ENCODE results near the gene FGF16.
A peak's percentile ranks its signal among the peaks of the same experiment; 100 is the strongest.

FGF16 gene

GRCh38 chrX:77502951-77503525 is 55.8 kb downstream of the FGF16 start:
- H3K4me3 ChIP-seq (ENCODE audit: low read depth, low read length) = no peak overlapping the region
- TF ChIP-seq MYC (IDR thresholded peaks at IDR 0.05; ENCODE audit: low read depth, low read length) (no peak), CTCF (IDR thresholded peaks at IDR 0.05; ENCODE audit: low read depth, low read length) (no peak), MAX (IDR thresholded peaks at IDR 0.05; ENCODE audit: low read depth, low read length) (no peak), POLR2A (IDR thresholded peaks at IDR 0.05; ENCODE audit: extremely low read depth, insufficient read length) (no peak)
- DNase-seq (ENCODE audit: low read depth) = no peak

- peak; percentile 69 for DNase-seq (ENCODE audit: low read depth)
- H3K4me3 ChIP-seq (ENCODE audit: low read depth, low read length) = no peak overlapping the region
- no peak for TF ChIP-seq MYC (IDR thresholded peaks at IDR 0.05; ENCODE audit: low read depth, low read length)
- no peak for TF ChIP-seq MAX (IDR thresholded peaks at IDR 0.05; ENCODE audit: low read depth, low read length)
- no peak for TF ChIP-seq POLR2A (IDR thresholded peaks at IDR 0.05; ENCODE audit: extremely low read depth, insufficient read length)
Observed at GRCh38 chrX:77505227-77505626, 58.0 kb downstream of the FGF16 start.
